ENCODE data around the gene GCC1. TPM values are rescaled to one million over a fixed set of nuclear protein-coding genes. Genes with fewer than 3 reads are reported as not detected.

The GCC1 gene
- total RNA-seq, 1 experiment from 2014 or later: 16.8 TPM

GRCh38 chr7:127592550-127592949 is 7.2 kb upstream of the GCC1 start:
- Histone ChIP-seq H3K4me1 (ENCODE audit: insufficient read depth, low read length) (no peaks in the 10 kb centered on the region), H3K27ac (ENCODE audit: insufficient read length, low read depth, low read length) (no peak overlapping the region), H3K9me3 (ENCODE audit: control insufficient read depth, low read depth, low read length) (no peaks in the 10 kb centered on the region), H3K14ac (ENCODE audit: insufficient read depth, low read length) (no peak overlapping the region), H2BK12ac (ENCODE audit: insufficient read length, low read depth, low read length) (no peak overlapping the region), H2BK15ac (ENCODE audit: low read depth, low read length) (no peak overlapping the region), H2BK120ac (ENCODE audit: low read depth, low read length, poor library complexity, severe bottlenecking) (no peak overlapping the region), H3K79me1 (ENCODE audit: insufficient read depth, low read depth, low read length, poor library complexity, severe bottlenecking) (no peaks in the 10 kb centered on the region), H3K23me2 (ENCODE audit: insufficient read length, low read depth, low read length, poor library complexity, severe bottlenecking) (peaks cover 9% of the 10 kb centered on the region), H2AK5ac (ENCODE audit: insufficient read length, low read length) (no peak overlapping the region), H3K23ac (ENCODE audit: insufficient read length, low read depth, low read length) (no peak overlapping the region), H2BK20ac (ENCODE audit: low read depth, low read length, poor library complexity, severe bottlenecking) (no peak overlapping the region), H3K79me2 (ENCODE audit: insufficient read depth, low read length) (no peaks in the 10 kb centered on the region), H3K4ac (ENCODE audit: low read depth, low read length) (no peak overlapping the region), H2BK5ac (ENCODE audit: insufficient read length, low read length) (no peak overlapping the region), H3K18ac (ENCODE audit: insufficient read length, low read depth, low read length) (no peak overlapping the region), H3K56ac (ENCODE audit: insufficient read length, low read depth, low read length) (no peak overlapping the region), H2AFZ (ENCODE audit: low read length) (no peak overlapping the region), H4K91ac (ENCODE audit: insufficient read length, low read depth, low read length) (no peak overlapping the region), H3K9ac (ENCODE audit: extremely low read depth, insufficient read length, low read length) (no peak overlapping the region), H3T11ph (ENCODE audit: low read length) (no peak overlapping the region), H4K5ac (ENCODE audit: insufficient read length, low read depth, low read length) (no peak overlapping the region), H4K8ac (replicated peaks; ENCODE audit: insufficient read length, low read depth, low read length) (no peak overlapping the region), H4K20me1 (ENCODE audit: control insufficient read depth, insufficient read depth, insufficient read length) (no peaks in the 10 kb centered on the region), H3K4me2 (ENCODE audit: insufficient read depth, insufficient read length, low read length) (no peak overlapping the region), H3K27me3 (ENCODE audit: insufficient read depth, low read length) (no peaks in the 10 kb centered on the region; the same call in 1 of the 2 replicates)
- H3K9me3 Mint-ChIP-seq: no peaks in the 10 kb centered on the region
- peaks cover 18% of the 10 kb centered on the region for H3K27me3 Mint-ChIP-seq (ENCODE audit: low read depth)
- H3K4me3 Mint-ChIP-seq: no peak overlapping the region; a peak in 1 of 5 replicates
- WGBS (ENCODE audit: extremely low coverage, insufficient read length, low lambda C conversion rate): no CpG with 5 or more reads among the region's 4 CpGs
- H3K36me3 Mint-ChIP-seq (ENCODE audit: insufficient read depth in 1 of 3, low read depth in 3 of 3): peaks cover 24 to 28% (median 26%) of the 10 kb centered on the region in 3 experiments
- peaks cover 3 to 10% of the 10 kb centered on the region in 2 experiments for H3K4me1 Mint-ChIP-seq
- no peak for TF ChIP-seq CTCF (conservative IDR thresholded peaks at IDR 0.05)
- H3K27ac Mint-ChIP-seq: no peak overlapping the region
- DNase-seq: no peak

Measured in H9 (cell line).